Epithelial cell of esophagus (primary cell): ENCODE measurements around the gene MYOF.

Source experiments
- DNase-seq: peaks from one replicate; pipeline ENCODE4 v3.0.0; 2010; ENCODE audit warnings: low read depth
- H3K4me3 ChIP-seq: 2 replicates; pipeline ENCODE4 v1.5.1; 2011; ENCODE audit warnings: mild to moderate bottlenecking, low read length, control low read depth
- CTCF ChIP-seq: IDR thresholded peaks from 2 replicates; pipeline ENCODE4 v1.5.1; 2011; ENCODE audit warnings: low read depth, mild to moderate bottlenecking, low read length, control low read depth, inconsistent platforms; ENCODE audit not compliant: insufficient read depth; ENCODE audit errors: missing control alignments

Gene MYOF

GRCh38 chr10:93346694-93347093 lies 135.4 kb downstream of the MYOF start:
- TF ChIP-seq CTCF: no peak
- H3K4me3 ChIP-seq: no peak overlapping the region
- DNase-seq: no peak

- H3K4me3 ChIP-seq: no peak overlapping the region
- no peak for TF ChIP-seq CTCF
- DNase-seq: no peak
Observed at GRCh38 chr10:93346108-93346507, 136.0 kb downstream of the MYOF start.

- DNase-seq: no peak
- no peak overlapping the region for H3K4me3 ChIP-seq
- no peak for TF ChIP-seq CTCF
Observed at GRCh38 chr10:93344691-93345090, 137.4 kb downstream of the MYOF start.

GRCh38 chr10:93342921-93343320 lies 139.2 kb downstream of the MYOF start:
- no peak for TF ChIP-seq CTCF
- no peak overlapping the region for H3K4me3 ChIP-seq
- no peak for DNase-seq

- no peak overlapping the region for H3K4me3 ChIP-seq
- DNase-seq: peak; percentile 19
- TF ChIP-seq CTCF: no peak
Observed at GRCh38 chr10:93342366-93342765, 139.8 kb downstream of the MYOF start.

GRCh38 chr10:93337309-93337721 lies 144.8 kb downstream of the MYOF start:
- TF ChIP-seq CTCF: no peak
- DNase-seq: no peak
- H3K4me3 ChIP-seq: no peak overlapping the region

GRCh38 chr10:93336678-93337077 lies 145.5 kb downstream of the MYOF start:
- no peak for TF ChIP-seq CTCF
- no peak overlapping the region for H3K4me3 ChIP-seq
- no peak for DNase-seq
